B cell (primary cell): ENCODE results near the gene ERICH6B. TPM values are rescaled to one million over a fixed set of nuclear protein-coding genes. Genes with fewer than 3 reads are reported as not detected.
"Not testable (repeated sequence)": the region's sequence is repeated elsewhere in the genome, so short reads cannot be mapped to it uniquely, and the experiment has no call there.

Source experiments
- ATAC-seq: fragments of 200-7000 bp; cut with Tn5 transposase; one replicate; pipeline ENCODE4 v1.10.0; 2021; ENCODE audit warnings: low read depth, mild to moderate bottlenecking, moderate number of reproducible peaks, moderate library complexity
- CTCF ChIA-PET: fragments of 350-600 bp; sonication (Branson Sonifier 250); formaldehyde crosslinking; loops from one replicate; lab custom pipeline; 2021; ENCODE audit warnings: antibody characterized with exemption, inconsistent platforms; lab: Charles Lee
- POLR2A ChIA-PET: fragments of 350-600 bp; sonication (Branson Sonifier 250); formaldehyde crosslinking; loops from one replicate; lab custom pipeline; 2021; ENCODE audit warnings: antibody characterized with exemption; lab: Charles Lee
- DNase-seq: peaks from one replicate; pipeline ENCODE4 v3.0.0; 2013
- H2AFZ ChIP-seq: 2 replicates; pipeline ENCODE4 v1.6.1; 2012; ENCODE audit warnings: mild to moderate bottlenecking, low read depth, low read length; ENCODE audit not compliant: insufficient read depth, poor library complexity, severe bottlenecking
- H3K27ac ChIP-seq, 2 donors: 1 replicate in 1 of 2; 2 replicates in 1 of 2; pipeline ENCODE4 v1.5.1; 2012 to 2013; ENCODE audit warnings: low read length in 2 of 2, mild to moderate bottlenecking in 2 of 2, moderate library complexity in 1 of 2
- H3K27me3 ChIP-seq, 4 experiments: fragments of 200-600 bp in 1 of 4; sonication (generic) in 1 of 4; replicated peaks in 1 of 4; 1 replicate in 2 of 4; 2 replicates in 2 of 4; pipeline versions ENCODE4 v1.6.1 to v1.7.0; 2013 to 2016; ENCODE audit warnings: low read length in 3 of 4, mild to moderate bottlenecking in 2 of 4, mixed read lengths in 1 of 4, moderate library complexity in 1 of 4; ENCODE audit not compliant: insufficient read depth in 4 of 4, control insufficient read depth in 3 of 4; ENCODE audit errors: control extremely low read depth in 1 of 4
- H3K36me3 ChIP-seq, 2 experiments: replicated peaks in 1 of 2; 1 replicate in 1 of 2; 2 replicates in 1 of 2; pipeline versions ENCODE4 v1.6.1 to v1.7.1; 2013; ENCODE audit warnings: low read length in 1 of 2; ENCODE audit not compliant: insufficient read depth in 2 of 2, control insufficient read depth in 1 of 2; ENCODE audit errors: control extremely low read depth in 1 of 2, extremely low read depth in 1 of 2
- H3K4me1 ChIP-seq, 2 donors: fragments of 200-600 bp in 1 of 2; sonication (generic) in 1 of 2; 1 replicate in 1 of 2; 2 replicates in 1 of 2; pipeline versions ENCODE4 v1.5.1 to v1.6.1; 2013 to 2017; ENCODE audit warnings: low read length in 2 of 2; ENCODE audit not compliant: control insufficient read depth in 2 of 2, insufficient read depth in 2 of 2
- H3K4me2 ChIP-seq: replicated peaks from 2 replicates; pipeline ENCODE3; 2012; ENCODE audit warnings: mild to moderate bottlenecking, low read depth, low read length; ENCODE audit not compliant: poor library complexity, severe bottlenecking
- H3K4me3 ChIP-seq, 5 experiments: fragments of 200-600 bp in 1 of 5; sonication (generic) in 1 of 5; 1 replicate in 3 of 5; 2 replicates in 2 of 5; pipeline versions ENCODE4 v1.5.1 to v1.7.0; 2011 to 2016; ENCODE audit warnings: low read length in 4 of 5, mild to moderate bottlenecking in 4 of 5, low read depth in 2 of 5, control low read depth in 1 of 5, moderate library complexity in 1 of 5; ENCODE audit not compliant: insufficient read depth in 1 of 5; ENCODE audit errors: control extremely low read depth in 1 of 5, extremely low read depth in 1 of 5
- H3K79me2 ChIP-seq: fragments of 200-600 bp; sonication (generic); one replicate; pipeline ENCODE4 v1.6.0; 2016; ENCODE audit warnings: low read length; ENCODE audit not compliant: control insufficient read depth, insufficient read depth
- H3K9ac ChIP-seq: fragments of 200-600 bp; sonication (generic); 2 replicates; pipeline ENCODE4 v1.6.1; 2017; ENCODE audit warnings: mild to moderate bottlenecking, low read length, moderate library complexity
- H3K9me3 ChIP-seq, 3 donors: one replicate each; pipeline versions ENCODE4 v1.6.1 to v1.7.1; 2013; ENCODE audit warnings: low read length in 2 of 3; ENCODE audit not compliant: control insufficient read depth in 2 of 3, insufficient read depth in 1 of 3; ENCODE audit errors: control extremely low read depth in 1 of 3
- H4K20me1 ChIP-seq: 2 replicates; pipeline ENCODE4 v1.6.0; 2012; ENCODE audit warnings: mild to moderate bottlenecking, low read length; ENCODE audit not compliant: insufficient read depth, control insufficient read depth, poor library complexity, severe bottlenecking
- H3K27ac Mint-ChIP-seq: one replicate; pipeline ENCODE4 v1.8.0; 2021; ENCODE audit warnings: mixed read lengths
- H3K27me3 Mint-ChIP-seq: one replicate; pipeline ENCODE4 v1.8.0; 2021; ENCODE audit warnings: mixed read lengths
- H3K4me1 Mint-ChIP-seq: one replicate; pipeline ENCODE4 v1.8.0; 2021; ENCODE audit warnings: mixed read lengths
- H3K4me3 Mint-ChIP-seq: one replicate; pipeline ENCODE4 v1.8.0; 2021; ENCODE audit warnings: mixed read lengths
- H3K9me3 Mint-ChIP-seq: one replicate; pipeline ENCODE4 v1.8.0; 2022; ENCODE audit warnings: mixed read lengths; ENCODE audit not compliant: insufficient read depth
- CTCF ChIP-seq: fragments of 200-600 bp; IDR thresholded peaks from one replicate; pipeline ENCODE4 v1.8.0; 2022; ENCODE audit warnings: antibody characterized with exemption, mild to moderate bottlenecking
- EZH2 ChIP-seq: IDR thresholded peaks from 2 replicates; pipeline ENCODE4 v1.6.1; 2012; ENCODE audit warnings: borderline replicate concordance, low read depth, mild to moderate bottlenecking, moderate library complexity, low read length; ENCODE audit not compliant: insufficient read depth, poor library complexity, severe bottlenecking
- WGBS: methylation state at CpG from one replicate; pipeline ENCODE4 v1.1.5; 2013; ENCODE audit warnings: missing lambda C conversion rate; ENCODE audit not compliant: insufficient coverage; 5-methylcytosine and 5-hydroxymethylcytosine counted together
- intact Hi-C: fragments of 100-400 bp; cut with micrococcal nuclease; formaldehyde crosslinking; loops from one replicate; pipeline ENCODE4 v1.10.0; 2022
- polyA minus RNA-seq: library from RNA; depleted of rRNA, polyadenylated mRNA; stranded (reverse); fragments of >200 nt; gene quantifications from 2 replicates; pipeline ENCODE4 v1.2.3, GENCODE V29; 2012
- polyA plus RNA-seq: library from polyadenylated mRNA; depleted of rRNA; stranded (reverse); fragments of >200 nt; gene quantifications from 2 replicates; pipeline ENCODE4 v1.2.3, GENCODE V29; 2012
- total RNA-seq, 2 donors: library from RNA; stranded (reverse); fragments of 120-200 nt in 1 of 2; gene quantifications; 1 replicate in 1 of 2; 2 replicates in 1 of 2; pipeline versions ENCODE4 v1.2.3 to v1.2.4, GENCODE V29; 2013 to 2022

ERICH6B gene
- not detected in 2 replicates for total RNA-seq
- total RNA-seq (2013), result not detected
- polyA plus RNA-seq, result not detected in 2 replicates
- not detected in 2 replicates for polyA minus RNA-seq

DNA sequence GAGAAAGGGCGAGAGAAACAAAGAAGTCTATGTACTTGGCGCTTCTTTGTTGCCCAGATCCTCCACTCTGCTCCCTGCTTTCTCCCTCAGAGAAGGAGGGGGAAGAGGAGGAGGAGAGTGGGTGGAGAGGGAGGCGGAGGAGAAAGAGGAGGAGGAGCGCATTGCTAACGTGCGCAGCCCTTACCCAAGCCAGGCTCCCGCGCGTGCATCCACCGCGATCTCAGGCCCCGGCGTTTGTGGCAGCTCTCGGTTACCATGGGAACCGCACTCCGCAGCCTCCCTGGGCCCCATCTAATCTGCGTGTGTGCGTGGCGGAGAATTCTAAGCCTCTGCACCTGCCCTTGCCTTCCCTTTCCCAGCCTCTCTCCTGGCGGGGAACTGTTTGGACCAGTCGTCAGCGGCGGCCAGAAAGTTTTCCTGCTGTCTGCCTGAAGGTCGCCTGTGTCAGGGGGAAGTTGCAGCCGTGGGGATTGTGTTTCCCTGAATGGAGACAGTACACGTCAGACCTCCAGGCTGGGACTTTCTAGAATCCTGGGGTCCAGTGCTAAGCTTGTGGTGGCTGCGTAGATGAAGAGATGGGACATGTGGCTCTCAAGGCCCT, at the start of gene ERICH6B:
Gene ERICH6B (minus strand): TSS at position 239 of the 601 bp plus-strand sequence. CDS start 18,734 bp downstream, outside the sequence.
- H3K4me1 Mint-ChIP-seq, result peaks cover 2% of the 10 kb centered on the region
- ATAC-seq (no peak), DNase-seq (no peak)
- no peak within 1 kb of the TSS for H3K4me2 ChIP-seq
- H3K36me3 ChIP-seq, result no peaks in the 10 kb centered on the region
- H3K4me3 Mint-ChIP-seq, result no peak within 1 kb of the TSS
- H3K27ac ChIP-seq, result no peak within 1 kb of the TSS
- H3K9me3 ChIP-seq, result peaks cover 0 to 7% (median 0%) of the 10 kb centered on the region in 3 donors
- H3K27ac Mint-ChIP-seq, result no peak within 1 kb of the TSS
- H3K4me3 ChIP-seq, result no peak within 1 kb of the TSS
- intact Hi-C loops, result no loop called here
- TF ChIP-seq CTCF, result no peak
- no peak for TF ChIP-seq EZH2
- WGBS, result 6% methylated on average over 23 of the region's 27 CpGs
- ChIA-PET CTCF (no interaction called here), POLR2A (no interaction called here)
- H3K4me1 ChIP-seq, result no peaks in the 10 kb centered on the region
- H3K27me3 Mint-ChIP-seq, result peaks cover 60% of the 10 kb centered on the region
- no peaks in the 10 kb centered on the region for H4K20me1 ChIP-seq
- peak within 1 kb of the TSS; percentile 16 for H2AFZ ChIP-seq
- H3K27me3 ChIP-seq, result peaks cover 0 to 19% (median 3%) of the 10 kb centered on the region in 4 experiments
- H3K79me2 ChIP-seq, result no peaks in the 10 kb centered on the region
- peaks cover 4% of the 10 kb centered on the region for H3K9me3 Mint-ChIP-seq
- no peak within 1 kb of the TSS for H3K9ac ChIP-seq

DNA sequence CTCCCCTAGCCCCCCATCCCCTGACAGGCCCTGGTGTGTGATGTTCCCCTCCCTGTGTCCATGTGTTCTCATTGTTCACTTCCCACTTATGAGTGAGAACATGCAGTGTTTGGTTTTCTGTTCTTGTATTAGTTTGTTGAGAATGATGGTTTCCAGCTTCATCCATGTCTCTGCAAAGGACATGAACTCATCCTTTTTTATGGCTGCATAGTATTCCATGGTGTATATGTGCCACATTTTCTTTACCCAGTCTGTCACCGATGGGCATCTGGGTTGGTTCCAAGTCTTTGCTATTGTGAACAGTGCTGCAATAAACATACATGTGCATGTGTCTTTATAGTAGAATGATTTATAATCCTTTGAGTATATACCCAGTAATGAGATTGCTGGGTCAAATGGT, 47.4 kb upstream of the ERICH6B start:
- H3K4me1 Mint-ChIP-seq, CTCF ChIA-PET, H3K27ac ChIP-seq, H2AFZ ChIP-seq, H3K27ac Mint-ChIP-seq, H3K4me3 Mint-ChIP-seq, H3K27me3 Mint-ChIP-seq, H3K9ac ChIP-seq, H3K4me3 ChIP-seq, H3K9me3 Mint-ChIP-seq, H3K27me3 ChIP-seq, POLR2A ChIA-PET, H3K9me3 ChIP-seq, H3K4me1 ChIP-seq, DNase-seq, ATAC-seq, intact Hi-C loops, H3K79me2 ChIP-seq, H3K4me2 ChIP-seq, H3K36me3 ChIP-seq, H4K20me1 ChIP-seq: not testable (repeated sequence)
- WGBS, result no CpG with 5 or more reads among the region's 1 CpG
